ENCODE results near the gene NOL3. TPM values are rescaled to one million over a fixed set of nuclear protein-coding genes. Genes with fewer than 3 reads are reported as not detected.

NOL3 gene
- total and polyA plus RNA-seq, 2 of the 13 experiments (the other 11 are each of a cell fraction or from before 2014, with no cell fraction given) = 5.7 to 20.5 TPM

- TF ChIP-seq ZBTB40 (IDR thresholded peaks at IDR 0.05) = no peak
- no peak for TF ChIP-seq ZBTB40 (CRISPR knock-in tag; IDR thresholded peaks at IDR 0.05)
- TF ChIP-seq SOX13 (IDR thresholded peaks at IDR 0.05) = no peak
- no peak for TF ChIP-seq SOX13 (CRISPR knock-in tag; conservative IDR thresholded peaks at IDR 0.05 in 1 of 2, IDR thresholded peaks at IDR 0.05 in 1 of 2)
- no peak for TF ChIP-seq HNF4G (IDR thresholded peaks at IDR 0.05; ENCODE audit: borderline replicate concordance, low read depth, low read length)
- TF ChIP-seq HNF4G (CRISPR knock-in tag; IDR thresholded peaks at IDR 0.05; ENCODE audit: borderline replicate concordance, low read depth) = no peak
- TF ChIP-seq HDAC6 (IDR thresholded peaks at IDR 0.05; ENCODE audit: low read depth, low read length) = no peak
- TF ChIP-seq ZNF660 (CRISPR knock-in tag; IDR thresholded peaks at IDR 0.05; ENCODE audit: borderline replicate concordance, low read depth) = no peak
- TF ChIP-seq ZNF24 (IDR thresholded peaks at IDR 0.05) = no peak
- TF ChIP-seq MEIS1 (CRISPR knock-in tag; IDR thresholded peaks at IDR 0.05; ENCODE audit: borderline replicate concordance) = peak; percentile 8; the same call in 1 of the 2 replicates
- TF ChIP-seq MAFK (conservative IDR thresholded peaks at IDR 0.05 in 1 of 2, IDR thresholded peaks at IDR 0.05 in 1 of 2; ENCODE audit: low read length in 2 of 2) = no peak
- TF ChIP-seq ZNF574 (CRISPR knock-in tag; IDR thresholded peaks at IDR 0.05) = no peak
- no peak for TF ChIP-seq TOPORS (CRISPR knock-in tag; IDR thresholded peaks at IDR 0.05)
- TF ChIP-seq MNT (IDR thresholded peaks at IDR 0.05) = peak; percentile 59
Observed at GRCh38 chr16:67156143-67156844, 14.0 kb upstream of the NOL3 start (continued).
